Activated T-cell treated with anti-CD3 and anti-CD28 coated beads, Interleukin-2, amount 50 U/mL, for 72 hours (primary cell): Measurements from ENCODE around the gene OR1D5. TPM values are rescaled to one million over a fixed set of nuclear protein-coding genes. Genes with fewer than 3 reads are reported as not detected.

Experiments
- ATAC-seq, 2 donors: fragments of 150-1000 bp; cut with Tn5 transposase; replicated peaks in 1 of 2; 2 replicates each; pipeline ENCODE4 v1.10.0; 2021; ENCODE audit warnings: moderate library complexity in 2 of 2, mild to moderate bottlenecking in 1 of 2
- DNase-seq, 2 donors: peaks; one replicate each; pipeline ENCODE4 v3.0.0; 2021 to 2022; ENCODE audit warnings: mixed read lengths in 1 of 2
- H3K27ac Mint-ChIP-seq: one replicate; pipeline ENCODE4 v1.8.0; 2022; ENCODE audit warnings: mild to moderate bottlenecking, moderate library complexity, mixed read lengths
- H3K27me3 Mint-ChIP-seq: one replicate; pipeline ENCODE4 v1.8.0; 2022; ENCODE audit warnings: low read depth, mixed read lengths
- H3K36me3 Mint-ChIP-seq, 2 donors: one replicate each; pipeline ENCODE4 v1.8.0; 2022; ENCODE audit warnings: mixed read lengths in 2 of 2, mild to moderate bottlenecking in 1 of 2; ENCODE audit not compliant: insufficient read depth in 2 of 2
- H3K4me1 Mint-ChIP-seq: one replicate; pipeline ENCODE4 v1.8.0; 2022; ENCODE audit warnings: low read depth, mixed read lengths
- H3K4me3 Mint-ChIP-seq, 2 donors: one replicate each; pipeline ENCODE4 v1.8.0; 2022; ENCODE audit warnings: mild to moderate bottlenecking in 2 of 2, mixed read lengths in 2 of 2, moderate library complexity in 2 of 2
- H3K9me3 Mint-ChIP-seq, 2 donors: one replicate each; pipeline ENCODE4 v1.8.0; 2022; ENCODE audit warnings: mixed read lengths in 2 of 2
- total RNA-seq, 2 donors: library from RNA; stranded (reverse); gene quantifications; one replicate each; pipeline ENCODE4 v1.2.3, GENCODE V29; 2022

OR1D5 gene
- total RNA-seq, 2 donors from 2014 or later: not detected

GRCh38 chr17:3026856-3027751, 36.3 kb downstream of the OR1D5 start:
- DNase-seq (no peak), ATAC-seq (no peak)
- Mint-ChIP-seq H3K27me3 (no peaks in the 10 kb centered on the region), H3K27ac (no peak overlapping the region), H3K4me1 (no peaks in the 10 kb centered on the region), H3K36me3 (peaks cover 12 to 15% of the 10 kb centered on the region in 2 donors), H3K9me3 (peaks cover 9 to 13% of the 10 kb centered on the region in 2 donors), H3K4me3 (no peak overlapping the region)

- peaks cover 9 to 16% of the 10 kb centered on the region in 2 donors for H3K9me3 Mint-ChIP-seq
- peaks cover 12 to 18% of the 10 kb centered on the region in 2 donors for H3K36me3 Mint-ChIP-seq
- H3K27me3 Mint-ChIP-seq: no peaks in the 10 kb centered on the region
- no peaks in the 10 kb centered on the region for H3K4me1 Mint-ChIP-seq
- no peak overlapping the region for H3K4me3 Mint-ChIP-seq
- DNase-seq (no peak), ATAC-seq (no peak)
- H3K27ac Mint-ChIP-seq: no peak overlapping the region
Measured at GRCh38 chr17:3026125-3026855, 37.1 kb downstream of the OR1D5 start.

- no peak overlapping the region for H3K27ac Mint-ChIP-seq
- no peaks in the 10 kb centered on the region for H3K27me3 Mint-ChIP-seq
- ATAC-seq (no peak), DNase-seq (no peak)
- H3K36me3 Mint-ChIP-seq: peaks cover 12 to 25% of the 10 kb centered on the region in 2 donors
- peaks cover 11 to 16% of the 10 kb centered on the region in 2 donors for H3K9me3 Mint-ChIP-seq
- no peaks in the 10 kb centered on the region for H3K4me1 Mint-ChIP-seq
- no peak overlapping the region for H3K4me3 Mint-ChIP-seq
Measured at GRCh38 chr17:3025421-3026124, 37.8 kb downstream of the OR1D5 start.

- peaks cover 11 to 16% of the 10 kb centered on the region in 2 donors for H3K9me3 Mint-ChIP-seq
- peaks cover 12 to 26% of the 10 kb centered on the region in 2 donors for H3K36me3 Mint-ChIP-seq
- H3K4me1 Mint-ChIP-seq: no peaks in the 10 kb centered on the region
- ATAC-seq: no peak
- H3K27me3 Mint-ChIP-seq: no peaks in the 10 kb centered on the region
- DNase-seq: no peak
- no peak overlapping the region for H3K27ac Mint-ChIP-seq
- H3K4me3 Mint-ChIP-seq: no peak overlapping the region
Measured at GRCh38 chr17:3024346-3024745, 39.1 kb downstream of the OR1D5 start.

DNA sequence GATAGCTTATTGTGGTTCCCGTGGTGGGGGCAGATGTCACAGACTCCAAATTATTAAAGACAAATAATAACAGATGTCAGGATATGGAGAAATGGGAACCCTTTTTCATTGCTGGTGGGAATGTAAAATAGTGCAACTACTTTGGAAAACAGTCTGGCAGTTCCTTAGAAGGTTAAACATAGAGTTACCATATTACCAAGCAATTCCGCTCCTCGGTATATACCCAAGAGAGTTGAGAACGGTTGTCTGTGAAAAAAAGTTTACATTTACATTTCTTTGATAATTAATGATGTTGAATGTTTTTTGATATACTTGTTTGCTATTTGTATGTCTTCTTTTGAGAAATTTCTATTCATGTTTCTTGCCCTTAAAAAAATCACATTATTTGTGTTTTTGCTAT, 41.2 kb downstream of the OR1D5 start:
- no peak for ATAC-seq
- no peak for DNase-seq
- Mint-ChIP-seq H3K27me3 (no peaks in the 10 kb centered on the region), H3K4me3 (no peak overlapping the region), H3K36me3 (peaks cover 12 to 26% of the 10 kb centered on the region in 2 donors), H3K4me1 (no peaks in the 10 kb centered on the region), H3K27ac (no peak overlapping the region), H3K9me3 (peaks cover 11 to 16% of the 10 kb centered on the region in 2 donors)

- Mint-ChIP-seq H3K27me3 (no peaks in the 10 kb centered on the region), H3K9me3 (peaks cover 11 to 16% of the 10 kb centered on the region in 2 donors), H3K4me3 (no peak overlapping the region), H3K4me1 (no peaks in the 10 kb centered on the region), H3K27ac (no peak overlapping the region), H3K36me3 (peaks cover 12 to 26% of the 10 kb centered on the region in 2 donors)
- ATAC-seq (no peak), DNase-seq (no peak)
Measured at GRCh38 chr17:3020381-3020780, 43.0 kb downstream of the OR1D5 start.

- peaks cover 12 to 26% of the 10 kb centered on the region in 2 donors for H3K36me3 Mint-ChIP-seq
- H3K9me3 Mint-ChIP-seq: peaks cover 11 to 16% of the 10 kb centered on the region in 2 donors
- DNase-seq: no peak
Measured at GRCh38 chr17:3019761-3020160, 43.6 kb downstream of the OR1D5 start.

DNA sequence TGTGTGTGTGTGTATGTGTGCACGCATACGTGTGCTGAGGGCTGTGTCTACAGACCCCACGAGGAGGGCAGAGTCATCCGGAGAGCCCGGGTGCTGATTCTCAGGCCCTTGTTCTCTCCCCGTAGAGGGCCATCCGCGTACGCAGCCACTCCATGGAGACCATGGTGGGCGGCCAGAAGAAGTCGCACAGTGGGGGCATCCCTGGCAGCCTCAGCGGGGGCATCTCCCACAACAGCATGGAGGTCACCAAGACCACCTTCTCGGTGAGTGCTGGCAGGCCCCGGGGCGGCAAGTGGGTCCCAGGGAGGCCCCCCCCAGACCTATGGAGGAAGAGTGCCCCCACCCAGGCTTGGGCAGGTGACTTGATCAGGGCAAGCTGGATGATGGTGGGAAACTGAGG, 45.5 kb downstream of the OR1D5 start:
- DNase-seq: no peak
- Mint-ChIP-seq H3K27ac (no peak overlapping the region), H3K36me3 (peaks cover 4 to 17% of the 10 kb centered on the region in 2 donors), H3K4me1 (no peaks in the 10 kb centered on the region), H3K4me3 (no peak overlapping the region), H3K27me3 (no peaks in the 10 kb centered on the region), H3K9me3 (peaks cover 8% of the 10 kb centered on the region in 2 donors)
- ATAC-seq: no peak

More at GRCh38 chr17:3019761-3020160, 43.6 kb downstream of the OR1D5 start:
- no peaks in the 10 kb centered on the region for H3K27me3 Mint-ChIP-seq
- H3K4me3 Mint-ChIP-seq: no peak overlapping the region
- H3K4me1 Mint-ChIP-seq: no peaks in the 10 kb centered on the region
- no peak for ATAC-seq
- no peak overlapping the region for H3K27ac Mint-ChIP-seq

DNA sequence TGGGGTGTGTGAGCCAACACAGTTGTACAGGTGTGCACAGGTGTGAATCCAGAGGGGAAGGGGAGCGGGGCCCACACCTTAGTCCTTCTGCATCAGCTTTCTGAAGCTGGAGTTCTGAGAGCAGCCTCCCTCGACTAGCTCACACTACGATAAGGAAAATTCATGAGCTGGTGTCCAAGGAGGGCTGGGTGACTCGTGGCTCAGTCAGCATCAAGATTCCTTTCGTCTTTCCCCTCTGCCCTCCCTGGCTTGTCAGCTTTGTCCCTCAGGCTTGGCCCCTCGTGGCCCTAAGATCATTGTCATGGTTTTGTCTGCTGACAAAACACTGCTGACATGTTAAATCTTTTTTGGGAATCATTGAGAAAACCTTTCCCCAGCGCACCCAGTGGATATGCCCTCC, 47.5 kb downstream of the OR1D5 start:
- no peaks in the 10 kb centered on the region for H3K4me1 Mint-ChIP-seq
- H3K9me3 Mint-ChIP-seq: no peaks in the 10 kb centered on the region
- H3K4me3 Mint-ChIP-seq: no peak overlapping the region
- H3K27me3 Mint-ChIP-seq: no peaks in the 10 kb centered on the region
- DNase-seq: no peak
- H3K36me3 Mint-ChIP-seq: peaks cover 0 to 4% of the 10 kb centered on the region in 2 donors
- ATAC-seq: no peak
- no peak overlapping the region for H3K27ac Mint-ChIP-seq

GRCh38 chr17:3012926-3013581, 50.4 kb downstream of the OR1D5 start:
- no peaks in the 10 kb centered on the region for H3K4me1 Mint-ChIP-seq
- no peaks in the 10 kb centered on the region for H3K9me3 Mint-ChIP-seq
- peak; percentile 85 to 89 for ATAC-seq
- no peak overlapping the region for H3K27ac Mint-ChIP-seq
- no peaks in the 10 kb centered on the region for H3K36me3 Mint-ChIP-seq
- peak; percentile 58 to 64 for DNase-seq
- H3K27me3 Mint-ChIP-seq: no peaks in the 10 kb centered on the region
- no peak overlapping the region for H3K4me3 Mint-ChIP-seq
